Fibroblast of villous mesenchyme (primary cell): ENCODE results near the gene HCFC1. TPM values are rescaled to one million over a fixed set of nuclear protein-coding genes. Genes with fewer than 3 reads are reported as not detected.
A peak's percentile ranks its signal among the peaks of the same experiment; 100 is the strongest.

Experiments
- DNase-seq: peaks from one replicate; pipeline ENCODE4 v3.0.0-alpha.2; 2010; ENCODE audit warnings: low read depth
- H3K4me3 ChIP-seq: 2 replicates; pipeline ENCODE4 v1.5.1; 2011; ENCODE audit warnings: low read depth, mild to moderate bottlenecking, low read length
- CTCF ChIP-seq: IDR thresholded peaks from 2 replicates; pipeline ENCODE4 v1.5.1; 2012; ENCODE audit warnings: low read depth, mild to moderate bottlenecking, low read length; ENCODE audit not compliant: insufficient read depth
- total RNA-seq: library from RNA; depleted of rRNA; stranded (reverse); fragments of >200 nt; gene quantifications from 2 replicates; pipeline ENCODE4 v1.2.3, GENCODE V29; 2012

HCFC1 gene
- total RNA-seq, 1 donor: 28.1 TPM

GRCh38 chrX:153957224-153957623 is 14.4 kb downstream of the HCFC1 start:
- no peak for DNase-seq
- H3K4me3 ChIP-seq: no peak overlapping the region
- no peak for TF ChIP-seq CTCF

- no peak for TF ChIP-seq CTCF
- H3K4me3 ChIP-seq: no peak overlapping the region
- no peak for DNase-seq
These were observed 15.3 kb downstream of the HCFC1 start for GRCh38 chrX:153956044-153956907.

GRCh38 chrX:153955228-153955732 is 16.3 kb downstream of the HCFC1 start:
- TF ChIP-seq CTCF: no peak
- DNase-seq: no peak
- H3K4me3 ChIP-seq: no peak overlapping the region

GRCh38 chrX:153954558-153955227 is 16.9 kb downstream of the HCFC1 start:
- no peak overlapping the region for H3K4me3 ChIP-seq
- DNase-seq: no peak
- TF ChIP-seq CTCF: no peak

- H3K4me3 ChIP-seq: no peak overlapping the region
- DNase-seq: no peak
- no peak for TF ChIP-seq CTCF
These were observed 17.6 kb downstream of the HCFC1 start for GRCh38 chrX:153953892-153954557.

- TF ChIP-seq CTCF: peak; percentile 88
- peak; percentile 57 for DNase-seq
These were observed 18.2 kb downstream of the HCFC1 start for GRCh38 chrX:153953342-153953830.

More at GRCh38 chrX:153953342-153953830, 18.2 kb downstream of the HCFC1 start:
- no peak overlapping the region for H3K4me3 ChIP-seq
